ENCODE measurements around the gene ATM.

The ATM gene

DNA sequence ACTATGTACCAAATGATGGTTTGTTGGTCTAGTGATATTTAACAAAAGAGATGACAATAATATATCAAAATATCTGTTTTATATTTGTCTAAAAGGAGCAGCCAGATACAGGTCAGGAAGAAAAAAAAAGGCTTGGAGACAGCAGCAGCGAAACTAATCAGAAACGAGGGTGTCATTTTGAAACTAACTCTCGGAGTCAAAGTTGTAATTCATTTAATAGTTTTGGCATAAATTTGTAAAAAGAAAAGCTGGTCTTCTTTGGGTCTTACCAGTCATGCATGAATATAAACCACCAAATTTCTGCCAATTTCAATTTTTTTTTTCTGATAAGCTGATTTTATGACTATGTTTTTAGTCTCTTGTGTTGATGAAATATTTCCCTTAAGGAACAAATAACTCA lies 26.0 kb upstream of the ATM start:
- Histone ChIP-seq H3K9ac (ENCODE audit: low read length) (no peak overlapping the region), H2AFZ (ENCODE audit: low read depth, low read length) (no peak overlapping the region), H3K4me1 (ENCODE audit: low read length) (peaks cover 44% of the 10 kb centered on the region), H3K27me3 (ENCODE audit: low read depth, low read length) (no peaks in the 10 kb centered on the region), H3K4me2 (ENCODE audit: low read length) (peak overlapping the region; percentile 64), H3K4me3 (ENCODE audit: low read length) (peak overlapping the region; percentile 29; the same call in 1 of the 2 replicates), H4K20me1 (ENCODE audit: insufficient read depth, low read length) (peaks cover 52% of the 10 kb centered on the region), H3K79me2 (ENCODE audit: low read length) (peaks cover 61% of the 10 kb centered on the region), H3K27ac (ENCODE audit: low read length) (peak overlapping the region; percentile 41), H3K9me3 (ENCODE audit: insufficient read depth, low read length) (no peaks in the 10 kb centered on the region), H3K36me3 (replicated peaks; ENCODE audit: low read depth, low read length) (peaks cover 34% of the 10 kb centered on the region)
- TF ChIP-seq, protein P1, sequence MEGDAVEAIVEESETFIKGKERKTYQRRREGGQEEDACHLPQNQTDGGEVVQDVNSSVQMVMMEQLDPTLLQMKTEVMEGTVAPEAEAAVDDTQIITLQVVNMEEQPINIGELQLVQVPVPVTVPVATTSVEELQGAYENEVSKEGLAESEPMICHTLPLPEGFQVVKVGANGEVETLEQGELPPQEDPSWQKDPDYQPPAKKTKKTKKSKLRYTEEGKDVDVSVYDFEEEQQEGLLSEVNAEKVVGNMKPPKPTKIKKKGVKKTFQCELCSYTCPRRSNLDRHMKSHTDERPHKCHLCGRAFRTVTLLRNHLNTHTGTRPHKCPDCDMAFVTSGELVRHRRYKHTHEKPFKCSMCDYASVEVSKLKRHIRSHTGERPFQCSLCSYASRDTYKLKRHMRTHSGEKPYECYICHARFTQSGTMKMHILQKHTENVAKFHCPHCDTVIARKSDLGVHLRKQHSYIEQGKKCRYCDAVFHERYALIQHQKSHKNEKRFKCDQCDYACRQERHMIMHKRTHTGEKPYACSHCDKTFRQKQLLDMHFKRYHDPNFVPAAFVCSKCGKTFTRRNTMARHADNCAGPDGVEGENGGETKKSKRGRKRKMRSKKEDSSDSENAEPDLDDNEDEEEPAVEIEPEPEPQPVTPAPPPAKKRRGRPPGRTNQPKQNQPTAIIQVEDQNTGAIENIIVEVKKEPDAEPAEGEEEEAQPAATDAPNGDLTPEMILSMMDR (IDR thresholded peaks at IDR 0.05; ENCODE audit: low read depth, low read length), result no peak
- no peak for TF ChIP-seq EZH2phosphoT487 (IDR thresholded peaks at IDR 0.05; ENCODE audit: low read depth)

DNA sequence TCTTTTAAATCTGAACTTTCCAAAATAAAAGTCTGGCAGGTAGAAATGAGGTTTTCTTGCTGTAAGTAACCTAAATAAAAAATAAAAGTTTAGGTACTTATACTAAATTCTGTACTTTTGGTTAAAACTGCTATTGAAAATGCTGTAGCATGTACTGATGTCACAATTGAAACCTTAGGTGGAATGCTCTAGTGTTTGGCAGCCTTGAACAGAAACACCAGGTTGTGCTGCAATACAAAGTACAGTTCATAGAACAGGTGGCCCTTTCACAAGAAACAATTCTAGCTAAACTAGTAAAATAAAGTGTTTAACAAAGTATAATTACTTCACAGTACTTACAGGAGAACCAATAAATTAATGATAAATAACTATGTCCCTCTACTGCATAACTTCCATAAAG lies 25.5 kb upstream of the ATM start:
- TF ChIP-seq, protein P1 (IDR thresholded peaks at IDR 0.05; ENCODE audit: low read depth, low read length), result no peak
- TF ChIP-seq EZH2phosphoT487 (IDR thresholded peaks at IDR 0.05; ENCODE audit: low read depth), result no peak
- Histone ChIP-seq H4K20me1 (ENCODE audit: insufficient read depth, low read length) (peaks cover 55% of the 10 kb centered on the region), H3K4me1 (ENCODE audit: low read length) (peaks cover 44% of the 10 kb centered on the region), H3K4me2 (ENCODE audit: low read length) (peak overlapping the region; percentile 64), H2AFZ (ENCODE audit: low read depth, low read length) (no peak overlapping the region), H3K79me2 (ENCODE audit: low read length) (peaks cover 65% of the 10 kb centered on the region), H3K27ac (ENCODE audit: low read length) (peak overlapping the region; percentile 41), H3K27me3 (ENCODE audit: low read depth, low read length) (no peaks in the 10 kb centered on the region), H3K9ac (ENCODE audit: low read length) (no peak overlapping the region), H3K9me3 (ENCODE audit: insufficient read depth, low read length) (no peaks in the 10 kb centered on the region), H3K36me3 (replicated peaks; ENCODE audit: low read depth, low read length) (peaks cover 34% of the 10 kb centered on the region), H3K4me3 (ENCODE audit: low read length) (peak overlapping the region; percentile 29; the same call in 1 of the 2 replicates)

DNA sequence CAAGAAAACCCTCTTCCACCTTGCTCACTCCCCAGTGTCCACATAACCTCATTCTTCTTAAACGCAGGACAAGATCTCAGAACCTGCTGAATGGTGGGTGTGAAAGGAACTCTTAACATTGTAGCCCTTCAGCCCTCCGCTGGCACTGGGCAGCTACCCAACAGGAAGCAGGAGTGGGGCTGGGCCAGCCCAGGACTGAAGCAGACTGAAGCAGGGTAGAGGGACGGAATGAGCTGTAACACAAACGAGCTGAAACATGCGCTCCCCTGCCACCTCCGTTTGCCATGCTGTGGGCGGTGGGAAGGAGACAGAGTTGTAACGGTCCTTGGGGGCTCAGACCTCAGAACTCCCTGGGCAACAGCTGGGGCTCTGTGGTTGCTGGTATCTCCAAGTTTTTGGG lies 24.0 kb upstream of the ATM start:
- Histone ChIP-seq H3K36me3 (replicated peaks; ENCODE audit: low read depth, low read length) (peaks cover 48% of the 10 kb centered on the region), H3K27ac (ENCODE audit: low read length) (no peak overlapping the region), H3K79me2 (ENCODE audit: low read length) (peaks cover 71% of the 10 kb centered on the region), H3K4me3 (ENCODE audit: low read length) (no peak overlapping the region), H3K9ac (ENCODE audit: low read length) (no peak overlapping the region), H3K4me2 (ENCODE audit: low read length) (no peak overlapping the region), H3K9me3 (ENCODE audit: insufficient read depth, low read length) (no peaks in the 10 kb centered on the region; the same call in 1 of the 2 replicates), H3K4me1 (ENCODE audit: low read length) (peaks cover 55% of the 10 kb centered on the region), H4K20me1 (ENCODE audit: insufficient read depth, low read length) (peaks cover 62% of the 10 kb centered on the region), H3K27me3 (ENCODE audit: low read depth, low read length) (no peaks in the 10 kb centered on the region), H2AFZ (ENCODE audit: low read depth, low read length) (no peak overlapping the region)
- TF ChIP-seq, protein P1 (IDR thresholded peaks at IDR 0.05; ENCODE audit: low read depth, low read length), result no peak
- no peak for TF ChIP-seq EZH2phosphoT487 (IDR thresholded peaks at IDR 0.05; ENCODE audit: low read depth)

- Histone ChIP-seq H3K4me2 (ENCODE audit: low read length) (peak overlapping the region; percentile 67), H3K9me3 (ENCODE audit: insufficient read depth, low read length) (peaks cover 6% of the 10 kb centered on the region; the same call in 1 of the 2 replicates), H3K4me1 (ENCODE audit: low read length) (peaks cover 56% of the 10 kb centered on the region), H3K27me3 (ENCODE audit: low read depth, low read length) (no peaks in the 10 kb centered on the region), H3K4me3 (ENCODE audit: low read length) (0 out of 2 replicates have a peak overlapping the region, but pooled peaks have one; percentile 23), H3K79me2 (ENCODE audit: low read length) (peaks cover 78% of the 10 kb centered on the region), H4K20me1 (ENCODE audit: insufficient read depth, low read length) (peaks cover 62% of the 10 kb centered on the region), H2AFZ (ENCODE audit: low read depth, low read length) (no peak overlapping the region), H3K36me3 (replicated peaks; ENCODE audit: low read depth, low read length) (peaks cover 56% of the 10 kb centered on the region), H3K9ac (ENCODE audit: low read length) (peak overlapping the region; percentile 24; the same call in 1 of the 2 replicates), H3K27ac (ENCODE audit: low read length) (peak overlapping the region; percentile 69)
- no peak for TF ChIP-seq EZH2phosphoT487 (IDR thresholded peaks at IDR 0.05; ENCODE audit: low read depth)
- TF ChIP-seq, protein P1 (IDR thresholded peaks at IDR 0.05; ENCODE audit: low read depth, low read length), result no peak
Measured at GRCh38 chr11:108199446-108200321, 23.2 kb upstream of the ATM start.

All from OCI-LY3 (cell line).